Upper lobe of left lung (tissue), 4 donors: ENCODE results near the gene CHST1.

ENCODE experiments used
- CTCF ChIP-seq, 6 experiments: fragments of 450-650 bp in 4 of 6; fragments of 200-600 bp in 2 of 6; sonication (generic) in 2 of 6; IDR thresholded peaks; one replicate each; pipeline ENCODE4 v1.5.1; 2016 to 2019; ENCODE audit warnings: antibody characterized with exemption in 6 of 6
- POLR2A ChIP-seq, 4 donors: fragments of 450-650 bp; IDR thresholded peaks; one replicate each; pipeline ENCODE4 v1.5.1; 2016 to 2017; ENCODE audit warnings: antibody characterized with exemption in 4 of 4, mild to moderate bottlenecking in 2 of 4
- POLR2AphosphoS5 ChIP-seq, 2 donors: sonication (generic); formaldehyde crosslinking; IDR thresholded peaks; one replicate each; pipeline ENCODE4 v1.5.1; 2017; ENCODE audit warnings: antibody characterized with exemption in 2 of 2

- TF ChIP-seq POLR2A (IDR thresholded peaks at IDR 0.05) (no peak), CTCF (IDR thresholded peaks at IDR 0.05) (no peak), POLR2AphosphoS5 (IDR thresholded peaks at IDR 0.05) (no peak)
Observed at GRCh38 chr11:45638051-45638450, 27.4 kb downstream of the CHST1 start.
